ENCODE data around the gene LANCL2.

The LANCL2 gene

GRCh38 chr7:55339033-55340000, 25.8 kb upstream of the LANCL2 start:
- TF ChIP-seq, protein P1, sequence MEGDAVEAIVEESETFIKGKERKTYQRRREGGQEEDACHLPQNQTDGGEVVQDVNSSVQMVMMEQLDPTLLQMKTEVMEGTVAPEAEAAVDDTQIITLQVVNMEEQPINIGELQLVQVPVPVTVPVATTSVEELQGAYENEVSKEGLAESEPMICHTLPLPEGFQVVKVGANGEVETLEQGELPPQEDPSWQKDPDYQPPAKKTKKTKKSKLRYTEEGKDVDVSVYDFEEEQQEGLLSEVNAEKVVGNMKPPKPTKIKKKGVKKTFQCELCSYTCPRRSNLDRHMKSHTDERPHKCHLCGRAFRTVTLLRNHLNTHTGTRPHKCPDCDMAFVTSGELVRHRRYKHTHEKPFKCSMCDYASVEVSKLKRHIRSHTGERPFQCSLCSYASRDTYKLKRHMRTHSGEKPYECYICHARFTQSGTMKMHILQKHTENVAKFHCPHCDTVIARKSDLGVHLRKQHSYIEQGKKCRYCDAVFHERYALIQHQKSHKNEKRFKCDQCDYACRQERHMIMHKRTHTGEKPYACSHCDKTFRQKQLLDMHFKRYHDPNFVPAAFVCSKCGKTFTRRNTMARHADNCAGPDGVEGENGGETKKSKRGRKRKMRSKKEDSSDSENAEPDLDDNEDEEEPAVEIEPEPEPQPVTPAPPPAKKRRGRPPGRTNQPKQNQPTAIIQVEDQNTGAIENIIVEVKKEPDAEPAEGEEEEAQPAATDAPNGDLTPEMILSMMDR (IDR thresholded peaks at IDR 0.05): no peak

DNA sequence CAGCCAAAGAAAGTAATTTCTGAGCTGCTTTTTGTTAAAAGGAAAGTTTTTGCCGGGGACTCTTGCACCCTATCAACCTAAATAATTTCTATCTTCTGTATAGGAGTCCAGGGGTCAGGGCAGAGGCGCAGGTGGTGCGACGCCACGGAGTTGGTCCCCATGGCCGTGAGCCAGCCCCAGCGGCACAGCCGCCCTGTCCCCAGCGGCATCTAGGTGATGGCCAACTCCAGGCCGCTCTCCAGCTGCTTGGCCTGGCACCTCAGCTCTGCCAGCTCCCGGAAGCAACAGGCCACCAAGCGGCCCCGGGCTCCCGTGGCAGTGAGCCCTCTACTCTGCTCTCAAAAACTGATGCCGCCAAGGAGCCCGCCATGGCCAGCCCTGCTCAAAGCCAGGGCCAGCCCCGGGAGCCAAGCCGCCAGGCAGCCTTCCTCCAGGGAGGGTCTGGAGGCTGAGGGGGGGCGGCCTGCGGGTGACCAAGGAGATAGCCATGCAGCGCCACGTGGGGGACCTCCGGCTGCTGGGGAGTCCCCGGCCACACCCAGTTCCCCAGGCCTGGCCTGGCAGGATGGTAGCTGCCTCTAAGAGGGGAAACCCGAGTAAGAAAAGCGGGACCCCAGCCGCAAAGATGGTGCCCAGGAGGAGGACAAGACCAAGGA, 22.8 kb upstream of the LANCL2 start:
- TF ChIP-seq, protein P1 (IDR thresholded peaks at IDR 0.05): no peak

GRCh38 chr7:55343002-55343781, 21.9 kb upstream of the LANCL2 start:
- TF ChIP-seq, protein P1 (IDR thresholded peaks at IDR 0.05): no peak

- TF ChIP-seq, protein P1 (IDR thresholded peaks at IDR 0.05): no peak
Observed at GRCh38 chr7:55343860-55344606, 21.1 kb upstream of the LANCL2 start.

DNA sequence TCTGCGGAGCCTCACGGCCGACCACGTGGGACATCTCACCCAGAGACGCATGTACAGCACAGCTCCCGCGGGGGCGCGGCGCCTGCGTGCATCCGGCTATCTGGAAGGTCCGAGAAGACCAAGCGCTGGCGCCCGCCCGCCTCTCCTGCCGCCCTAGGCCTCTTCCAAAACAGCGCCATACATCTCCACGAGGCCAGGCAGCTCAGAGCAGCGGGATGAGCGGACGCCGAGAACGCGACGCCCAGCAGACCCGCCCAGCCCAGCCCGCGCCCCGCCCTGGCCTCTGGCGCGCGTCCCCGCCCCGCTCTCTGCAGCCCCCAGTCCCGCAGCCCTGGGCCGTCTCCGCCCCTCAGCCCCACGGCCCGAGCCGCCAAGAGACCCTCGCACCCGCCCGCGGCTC, 20.3 kb upstream of the LANCL2 start:
- TF ChIP-seq, protein P1 (IDR thresholded peaks at IDR 0.05): no peak

DNA sequence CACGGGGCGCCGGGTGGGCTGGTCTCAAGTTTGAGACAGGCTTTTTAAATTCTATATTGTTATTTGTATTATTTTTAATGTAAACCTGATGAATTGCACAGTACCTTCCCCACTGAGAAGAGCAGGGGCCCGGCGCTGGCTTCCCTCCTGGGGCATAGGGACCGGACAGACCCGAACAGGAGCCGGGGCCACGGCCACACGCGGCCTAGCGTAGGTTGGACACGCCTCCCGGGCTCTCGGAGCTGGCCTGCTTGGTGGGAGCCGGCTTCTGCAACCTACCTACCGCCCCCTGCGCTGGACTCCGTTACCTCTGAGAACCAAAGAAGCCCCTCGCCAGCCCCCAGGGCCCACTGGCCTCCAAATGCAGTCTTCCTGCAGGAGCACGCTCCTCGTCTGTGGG, 19.8 kb upstream of the LANCL2 start:
- TF ChIP-seq, protein P1 (IDR thresholded peaks at IDR 0.05): no peak

DNA sequence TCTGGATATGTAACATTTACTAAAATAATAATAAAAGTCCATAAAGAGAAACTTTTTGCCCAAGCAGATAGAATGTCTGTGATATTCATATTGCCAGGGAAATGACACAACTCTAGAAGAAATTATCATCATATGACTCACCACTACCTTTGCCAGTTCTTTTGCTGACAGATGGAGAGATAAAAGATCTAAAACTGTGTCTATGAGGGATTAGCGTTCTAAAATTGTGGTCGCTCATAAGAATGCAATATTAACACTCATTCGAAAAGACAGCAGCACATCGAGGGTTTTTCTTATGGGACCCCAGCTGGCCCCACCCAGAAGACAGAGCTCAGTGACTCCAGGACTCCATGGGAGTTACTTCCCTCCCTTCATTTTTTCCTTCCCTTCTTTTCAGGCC, 16.6 kb upstream of the LANCL2 start:
- TF ChIP-seq, protein P1 (IDR thresholded peaks at IDR 0.05): no peak

All from LNCAP (cell line).